ENCODE results near the gene CD80. TPM values are rescaled to one million over a fixed set of nuclear protein-coding genes. Genes with fewer than 3 reads are reported as not detected.

The CD80 gene
- total and polyA plus RNA-seq, 10 of the 15 experiments (the other 5 are each of a cell fraction or from before 2014, with no cell fraction given) = 41.4 to 137 (median 58.1) TPM

DNA sequence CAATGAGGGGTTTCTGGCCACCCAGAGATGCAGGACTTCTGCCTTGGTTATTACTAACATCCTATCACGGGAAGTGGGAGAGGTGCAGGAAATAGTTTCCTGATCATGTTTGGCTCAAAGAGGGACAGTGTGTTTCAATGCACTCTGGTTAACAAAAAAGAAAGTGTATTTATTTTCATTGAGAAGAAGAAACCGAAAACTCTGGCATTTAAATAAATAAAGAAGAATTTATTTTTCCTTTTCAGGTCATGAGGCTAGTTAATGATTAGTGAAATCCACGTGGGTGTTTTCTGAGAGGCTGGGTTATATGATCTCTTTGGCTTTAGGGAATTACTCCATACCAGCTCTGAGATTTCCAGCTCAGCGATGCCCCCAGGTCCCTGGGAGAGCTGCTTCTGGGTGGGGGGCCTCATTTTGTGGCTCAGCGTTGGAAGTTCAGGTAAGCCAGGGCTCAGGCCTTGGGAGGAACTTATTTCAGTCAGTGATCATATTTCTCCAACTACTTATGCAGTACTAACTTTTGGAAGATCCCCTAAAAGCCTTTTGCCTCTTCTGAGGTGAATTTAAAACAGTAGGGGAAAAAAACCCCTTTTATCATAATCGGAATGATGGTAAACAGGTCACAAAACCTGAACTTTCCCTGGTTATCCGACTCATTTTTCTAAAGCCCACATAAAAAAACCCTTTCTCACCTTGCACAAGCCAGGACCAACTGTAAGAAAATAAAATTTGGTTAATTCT lies 38.3 kb upstream of the CD80 start, which contains the start of gene PLA1A (continued):
- TF ChIP-seq SRF (IDR thresholded peaks at IDR 0.05; ENCODE audit: low read depth in 2 of 2, low read length in 2 of 2) (no peak), CBX3 (IDR thresholded peaks at IDR 0.05; ENCODE audit: borderline replicate concordance, low read depth) (no peak), CHD2 (IDR thresholded peaks at IDR 0.05; ENCODE audit: borderline replicate concordance, low read depth, low read length) (no peak), TARDBP (IDR thresholded peaks at IDR 0.05; ENCODE audit: borderline replicate concordance) (no peak), CBFB (IDR thresholded peaks at IDR 0.05; ENCODE audit: low read depth) (no peak; the same call in 1 of the 2 replicates), ZNF622 (IDR thresholded peaks at IDR 0.05) (no peak), NRF1 (conservative IDR thresholded peaks at IDR 0.05; ENCODE audit: low read depth, low read length) (no peak), NFYA (IDR thresholded peaks at IDR 0.05; ENCODE audit: borderline replicate concordance, low read depth, low read length) (no peak), BRCA1 (IDR thresholded peaks at IDR 0.05; ENCODE audit: low read depth, low read length) (no peak), SIN3A (IDR thresholded peaks at IDR 0.05; ENCODE audit: low read depth, low read length) (no peak), RAD21 (IDR thresholded peaks at IDR 0.05; ENCODE audit: insufficient read depth, low read depth, low read length) (no peak), NR2C2 (IDR thresholded peaks at IDR 0.05; ENCODE audit: borderline replicate concordance, control insufficient read depth, insufficient read length, low read depth) (no peak), IKZF1 (conservative IDR thresholded peaks at IDR 0.05) (peak; percentile 67; the same call in 1 of the 2 replicates), RCOR1 (conservative IDR thresholded peaks at IDR 0.05; ENCODE audit: low read depth, low read length) (no peak)
- TF ChIP-seq, protein P1, sequence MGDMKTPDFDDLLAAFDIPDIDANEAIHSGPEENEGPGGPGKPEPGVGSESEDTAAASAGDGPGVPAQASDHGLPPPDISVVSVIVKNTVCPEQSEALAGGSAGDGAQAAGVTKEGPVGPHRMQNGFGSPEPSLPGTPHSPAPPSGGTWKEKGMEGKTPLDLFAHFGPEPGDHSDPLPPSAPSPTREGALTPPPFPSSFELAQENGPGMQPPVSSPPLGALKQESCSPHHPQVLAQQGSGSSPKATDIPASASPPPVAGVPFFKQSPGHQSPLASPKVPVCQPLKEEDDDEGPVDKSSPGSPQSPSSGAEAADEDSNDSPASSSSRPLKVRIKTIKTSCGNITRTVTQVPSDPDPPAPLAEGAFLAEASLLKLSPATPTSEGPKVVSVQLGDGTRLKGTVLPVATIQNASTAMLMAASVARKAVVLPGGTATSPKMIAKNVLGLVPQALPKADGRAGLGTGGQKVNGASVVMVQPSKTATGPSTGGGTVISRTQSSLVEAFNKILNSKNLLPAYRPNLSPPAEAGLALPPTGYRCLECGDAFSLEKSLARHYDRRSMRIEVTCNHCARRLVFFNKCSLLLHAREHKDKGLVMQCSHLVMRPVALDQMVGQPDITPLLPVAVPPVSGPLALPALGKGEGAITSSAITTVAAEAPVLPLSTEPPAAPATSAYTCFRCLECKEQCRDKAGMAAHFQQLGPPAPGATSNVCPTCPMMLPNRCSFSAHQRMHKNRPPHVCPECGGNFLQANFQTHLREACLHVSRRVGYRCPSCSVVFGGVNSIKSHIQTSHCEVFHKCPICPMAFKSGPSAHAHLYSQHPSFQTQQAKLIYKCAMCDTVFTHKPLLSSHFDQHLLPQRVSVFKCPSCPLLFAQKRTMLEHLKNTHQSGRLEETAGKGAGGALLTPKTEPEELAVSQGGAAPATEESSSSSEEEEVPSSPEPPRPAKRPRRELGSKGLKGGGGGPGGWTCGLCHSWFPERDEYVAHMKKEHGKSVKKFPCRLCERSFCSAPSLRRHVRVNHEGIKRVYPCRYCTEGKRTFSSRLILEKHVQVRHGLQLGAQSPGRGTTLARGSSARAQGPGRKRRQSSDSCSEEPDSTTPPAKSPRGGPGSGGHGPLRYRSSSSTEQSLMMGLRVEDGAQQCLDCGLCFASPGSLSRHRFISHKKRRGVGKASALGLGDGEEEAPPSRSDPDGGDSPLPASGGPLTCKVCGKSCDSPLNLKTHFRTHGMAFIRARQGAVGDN (IDR thresholded peaks at IDR 0.05) = 0 out of 2 replicates have a peak, but pooled peaks have one; percentile 10
- TF ChIP-seq, protein P2, sequence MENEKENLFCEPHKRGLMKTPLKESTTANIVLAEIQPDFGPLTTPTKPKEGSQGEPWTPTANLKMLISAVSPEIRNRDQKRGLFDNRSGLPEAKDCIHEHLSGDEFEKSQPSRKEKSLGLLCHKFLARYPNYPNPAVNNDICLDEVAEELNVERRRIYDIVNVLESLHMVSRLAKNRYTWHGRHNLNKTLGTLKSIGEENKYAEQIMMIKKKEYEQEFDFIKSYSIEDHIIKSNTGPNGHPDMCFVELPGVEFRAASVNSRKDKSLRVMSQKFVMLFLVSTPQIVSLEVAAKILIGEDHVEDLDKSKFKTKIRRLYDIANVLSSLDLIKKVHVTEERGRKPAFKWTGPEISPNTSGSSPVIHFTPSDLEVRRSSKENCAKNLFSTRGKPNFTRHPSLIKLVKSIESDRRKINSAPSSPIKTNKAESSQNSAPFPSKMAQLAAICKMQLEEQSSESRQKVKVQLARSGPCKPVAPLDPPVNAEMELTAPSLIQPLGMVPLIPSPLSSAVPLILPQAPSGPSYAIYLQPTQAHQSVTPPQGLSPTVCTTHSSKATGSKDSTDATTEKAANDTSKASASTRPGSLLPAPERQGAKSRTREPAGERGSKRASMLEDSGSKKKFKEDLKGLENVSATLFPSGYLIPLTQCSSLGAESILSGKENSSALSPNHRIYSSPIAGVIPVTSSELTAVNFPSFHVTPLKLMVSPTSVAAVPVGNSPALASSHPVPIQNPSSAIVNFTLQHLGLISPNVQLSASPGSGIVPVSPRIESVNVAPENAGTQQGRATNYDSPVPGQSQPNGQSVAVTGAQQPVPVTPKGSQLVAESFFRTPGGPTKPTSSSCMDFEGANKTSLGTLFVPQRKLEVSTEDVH (IDR thresholded peaks at IDR 0.05; ENCODE audit: low read depth, partially characterized antibody) = no peak
- TF ChIP-seq, protein P3, sequence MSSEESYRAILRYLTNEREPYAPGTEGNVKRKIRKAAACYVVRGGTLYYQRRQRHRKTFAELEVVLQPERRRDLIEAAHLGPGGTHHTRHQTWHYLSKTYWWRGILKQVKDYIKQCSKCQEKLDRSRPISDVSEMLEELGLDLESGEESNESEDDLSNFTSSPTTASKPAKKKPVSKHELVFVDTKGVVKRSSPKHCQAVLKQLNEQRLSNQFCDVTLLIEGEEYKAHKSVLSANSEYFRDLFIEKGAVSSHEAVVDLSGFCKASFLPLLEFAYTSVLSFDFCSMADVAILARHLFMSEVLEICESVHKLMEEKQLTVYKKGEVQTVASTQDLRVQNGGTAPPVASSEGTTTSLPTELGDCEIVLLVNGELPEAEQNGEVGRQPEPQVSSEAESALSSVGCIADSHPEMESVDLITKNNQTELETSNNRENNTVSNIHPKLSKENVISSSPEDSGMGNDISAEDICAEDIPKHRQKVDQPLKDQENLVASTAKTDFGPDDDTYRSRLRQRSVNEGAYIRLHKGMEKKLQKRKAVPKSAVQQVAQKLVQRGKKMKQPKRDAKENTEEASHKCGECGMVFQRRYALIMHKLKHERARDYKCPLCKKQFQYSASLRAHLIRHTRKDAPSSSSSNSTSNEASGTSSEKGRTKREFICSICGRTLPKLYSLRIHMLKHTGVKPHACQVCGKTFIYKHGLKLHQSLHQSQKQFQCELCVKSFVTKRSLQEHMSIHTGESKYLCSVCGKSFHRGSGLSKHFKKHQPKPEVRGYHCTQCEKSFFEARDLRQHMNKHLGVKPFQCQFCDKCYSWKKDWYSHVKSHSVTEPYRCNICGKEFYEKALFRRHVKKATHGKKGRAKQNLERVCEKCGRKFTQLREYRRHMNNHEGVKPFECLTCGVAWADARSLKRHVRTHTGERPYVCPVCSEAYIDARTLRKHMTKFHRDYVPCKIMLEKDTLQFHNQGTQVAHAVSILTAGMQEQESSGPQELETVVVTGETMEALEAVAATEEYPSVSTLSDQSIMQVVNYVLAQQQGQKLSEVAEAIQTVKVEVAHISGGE (CRISPR knock-in tag; IDR thresholded peaks at IDR 0.05) = no peak
- TF ChIP-seq, protein P4, sequence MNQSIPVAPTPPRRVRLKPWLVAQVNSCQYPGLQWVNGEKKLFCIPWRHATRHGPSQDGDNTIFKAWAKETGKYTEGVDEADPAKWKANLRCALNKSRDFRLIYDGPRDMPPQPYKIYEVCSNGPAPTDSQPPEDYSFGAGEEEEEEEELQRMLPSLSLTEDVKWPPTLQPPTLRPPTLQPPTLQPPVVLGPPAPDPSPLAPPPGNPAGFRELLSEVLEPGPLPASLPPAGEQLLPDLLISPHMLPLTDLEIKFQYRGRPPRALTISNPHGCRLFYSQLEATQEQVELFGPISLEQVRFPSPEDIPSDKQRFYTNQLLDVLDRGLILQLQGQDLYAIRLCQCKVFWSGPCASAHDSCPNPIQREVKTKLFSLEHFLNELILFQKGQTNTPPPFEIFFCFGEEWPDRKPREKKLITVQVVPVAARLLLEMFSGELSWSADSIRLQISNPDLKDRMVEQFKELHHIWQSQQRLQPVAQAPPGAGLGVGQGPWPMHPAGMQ (IDR thresholded peaks at IDR 0.05; ENCODE audit: borderline replicate concordance) = no peak
